Measurements from ENCODE around the gene DNASE2B. TPM values are rescaled to one million over a fixed set of nuclear protein-coding genes. Genes with fewer than 3 reads are reported as not detected.

The DNASE2B gene
- polyA plus RNA-seq, 3 donors, result not detected

- H2AFZ ChIP-seq (ENCODE audit: insufficient read depth, low read depth, low read length, poor library complexity, severe bottlenecking), result no peak overlapping the region
- no peaks in the 10 kb centered on the region for H3K36me3 Mint-ChIP-seq
- H3K79me2 ChIP-seq (ENCODE audit: insufficient read depth, low read length), result no peaks in the 10 kb centered on the region
- no peaks in the 10 kb centered on the region for H3K9me3 Mint-ChIP-seq
- no peaks in the 10 kb centered on the region for H3K36me3 ChIP-seq (replicated peaks in 1 of 2; ENCODE audit: control insufficient read depth in 1 of 2, insufficient read depth in 2 of 2, low read length in 2 of 2)
- H3K27me3 ChIP-seq (ENCODE audit: control insufficient read depth in 2 of 2, insufficient read depth in 2 of 2, low read length in 2 of 2), result no peaks in the 10 kb centered on the region
- no peak for TF ChIP-seq CTCF (IDR thresholded peaks at IDR 0.05)
- H3K4me2 ChIP-seq (replicated peaks; ENCODE audit: extremely low read depth, low read length, poor library complexity, severe bottlenecking), result no peak overlapping the region
- H3K9me3 ChIP-seq (replicated peaks in 1 of 2; ENCODE audit: control insufficient read depth in 1 of 2, insufficient read depth in 1 of 2, low read length in 2 of 2), result no peaks in the 10 kb centered on the region
- no peak overlapping the region for H3K27ac ChIP-seq (ENCODE audit: low read depth in 1 of 2, low read length in 2 of 2)
- DNase-seq, result no peak
- peaks cover 13% of the 10 kb centered on the region for H3K4me1 Mint-ChIP-seq
- intact Hi-C loops (cut with micrococcal nuclease), result no loop called here
- no peaks in the 10 kb centered on the region for H4K20me1 ChIP-seq (ENCODE audit: insufficient read depth, low read length)
- H3K4me3 ChIP-seq (replicated peaks in 1 of 3; ENCODE audit: low read depth in 2 of 3, low read length in 3 of 3), result no peak overlapping the region
- H3K9ac ChIP-seq (ENCODE audit: insufficient read depth, low read length, poor library complexity, severe bottlenecking), result no peak overlapping the region
- H3K27me3 Mint-ChIP-seq (ENCODE audit: low read depth in 3 of 3), result peaks cover 0 to 2% (median 0%) of the 10 kb centered on the region in 3 donors
- H3K4me1 ChIP-seq (ENCODE audit: control insufficient read depth in 1 of 2, insufficient read depth in 2 of 2, low read length in 2 of 2), result peaks cover 8 to 12% of the 10 kb centered on the region in 2 donors
- no peak overlapping the region for H3K4me3 Mint-ChIP-seq
- no CpG with 5 or more reads among the region's 2 CpGs for WGBS (ENCODE audit: insufficient coverage)
- H3K27ac Mint-ChIP-seq, result no peak overlapping the region
These were observed 9.7 kb downstream of the DNASE2B start for GRCh38 chr1:84407958-84408422.

GRCh38 chr1:84409888-84410287 is 11.6 kb downstream of the DNASE2B start:
- H3K4me3 Mint-ChIP-seq, result no peak overlapping the region
- no peaks in the 10 kb centered on the region for H3K36me3 Mint-ChIP-seq
- Histone ChIP-seq H3K4me2 (replicated peaks; ENCODE audit: extremely low read depth, low read length, poor library complexity, severe bottlenecking) (no peak overlapping the region), H3K9me3 (replicated peaks in 1 of 2; ENCODE audit: control insufficient read depth in 1 of 2, insufficient read depth in 1 of 2, low read length in 2 of 2) (no peaks in the 10 kb centered on the region), H4K20me1 (ENCODE audit: insufficient read depth, low read length) (no peaks in the 10 kb centered on the region), H3K36me3 (replicated peaks in 1 of 2; ENCODE audit: control insufficient read depth in 1 of 2, insufficient read depth in 2 of 2, low read length in 2 of 2) (no peaks in the 10 kb centered on the region), H3K4me1 (ENCODE audit: control insufficient read depth in 1 of 2, insufficient read depth in 2 of 2, low read length in 2 of 2) (peaks cover 4 to 6% of the 10 kb centered on the region in 2 donors), H3K9ac (ENCODE audit: insufficient read depth, low read length, poor library complexity, severe bottlenecking) (no peak overlapping the region), H3K27ac (ENCODE audit: low read depth in 1 of 2, low read length in 2 of 2) (no peak overlapping the region), H3K79me2 (ENCODE audit: insufficient read depth, low read length) (no peaks in the 10 kb centered on the region), H2AFZ (ENCODE audit: insufficient read depth, low read depth, low read length, poor library complexity, severe bottlenecking) (no peak overlapping the region), H3K4me3 (replicated peaks in 1 of 3; ENCODE audit: low read depth in 2 of 3, low read length in 3 of 3) (no peak overlapping the region), H3K27me3 (ENCODE audit: control insufficient read depth in 2 of 2, insufficient read depth in 2 of 2, low read length in 2 of 2) (no peaks in the 10 kb centered on the region)
- WGBS (ENCODE audit: insufficient coverage), result no CpG with 5 or more reads among the region's 2 CpGs
- intact Hi-C loops (cut with micrococcal nuclease), result no loop called here
- H3K4me1 Mint-ChIP-seq, result peaks cover 7% of the 10 kb centered on the region
- no peak for TF ChIP-seq CTCF (IDR thresholded peaks at IDR 0.05)
- DNase-seq, result no peak
- peaks cover 0 to 2% (median 0%) of the 10 kb centered on the region in 3 donors for H3K27me3 Mint-ChIP-seq (ENCODE audit: low read depth in 3 of 3)
- H3K27ac Mint-ChIP-seq, result no peak overlapping the region
- H3K9me3 Mint-ChIP-seq, result no peaks in the 10 kb centered on the region
